ENCODE measurements around the gene GALNT16.

Gene GALNT16

DNA sequence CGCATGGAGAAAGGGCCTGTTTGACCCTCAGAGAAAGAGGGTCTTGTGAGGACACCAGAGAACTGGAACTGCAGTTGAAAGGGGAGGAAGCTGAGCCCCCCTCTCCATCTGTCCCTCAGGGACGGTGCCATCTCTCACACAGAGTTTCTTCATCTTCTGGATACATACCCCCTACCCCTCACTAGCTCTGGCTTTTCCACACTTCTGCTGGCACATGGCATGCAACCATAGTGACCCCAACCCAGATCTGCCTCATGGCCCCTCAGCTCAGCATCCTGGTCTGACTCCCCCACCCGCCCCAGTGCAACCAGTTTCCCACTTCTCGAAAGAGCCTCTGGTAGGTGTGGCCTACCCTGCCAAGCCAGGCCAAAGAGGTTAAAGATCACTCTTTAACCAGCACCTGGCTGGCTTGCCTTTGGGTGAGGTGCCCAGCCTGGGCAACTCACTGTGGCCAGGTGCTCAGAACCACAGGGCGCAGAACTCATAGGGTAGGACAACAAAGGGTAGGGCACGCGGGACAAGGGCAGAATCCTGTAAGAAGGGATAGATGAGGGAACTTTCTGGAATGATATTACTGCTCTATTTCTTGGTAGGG is 25.8 kb downstream of the GALNT16 start:
- Histone ChIP-seq H3K4me3 (replicated peaks; ENCODE audit: insufficient read depth, low read length) (no peak overlapping the region), H3K27ac (replicated peaks) (no peak overlapping the region), H3K27me3 (ENCODE audit: insufficient read depth, poor library complexity, severe bottlenecking) (no peaks in the 10 kb centered on the region)
- no peak for DNase-seq (ENCODE audit: low read depth in 1 of 2, low spot score in 1 of 2)
- TF ChIP-seq CTCF (IDR thresholded peaks at IDR 0.05; ENCODE audit: insufficient read depth, low read length) (no peak), GABPA (IDR thresholded peaks at IDR 0.05; ENCODE audit: low read depth) (no peak), POLR2AphosphoS5 (IDR thresholded peaks at IDR 0.05; ENCODE audit: low read depth) (no peak), SPI1 (IDR thresholded peaks at IDR 0.05; ENCODE audit: borderline replicate concordance, low read depth) (no peak)
- TF ChIP-seq, protein P1, sequence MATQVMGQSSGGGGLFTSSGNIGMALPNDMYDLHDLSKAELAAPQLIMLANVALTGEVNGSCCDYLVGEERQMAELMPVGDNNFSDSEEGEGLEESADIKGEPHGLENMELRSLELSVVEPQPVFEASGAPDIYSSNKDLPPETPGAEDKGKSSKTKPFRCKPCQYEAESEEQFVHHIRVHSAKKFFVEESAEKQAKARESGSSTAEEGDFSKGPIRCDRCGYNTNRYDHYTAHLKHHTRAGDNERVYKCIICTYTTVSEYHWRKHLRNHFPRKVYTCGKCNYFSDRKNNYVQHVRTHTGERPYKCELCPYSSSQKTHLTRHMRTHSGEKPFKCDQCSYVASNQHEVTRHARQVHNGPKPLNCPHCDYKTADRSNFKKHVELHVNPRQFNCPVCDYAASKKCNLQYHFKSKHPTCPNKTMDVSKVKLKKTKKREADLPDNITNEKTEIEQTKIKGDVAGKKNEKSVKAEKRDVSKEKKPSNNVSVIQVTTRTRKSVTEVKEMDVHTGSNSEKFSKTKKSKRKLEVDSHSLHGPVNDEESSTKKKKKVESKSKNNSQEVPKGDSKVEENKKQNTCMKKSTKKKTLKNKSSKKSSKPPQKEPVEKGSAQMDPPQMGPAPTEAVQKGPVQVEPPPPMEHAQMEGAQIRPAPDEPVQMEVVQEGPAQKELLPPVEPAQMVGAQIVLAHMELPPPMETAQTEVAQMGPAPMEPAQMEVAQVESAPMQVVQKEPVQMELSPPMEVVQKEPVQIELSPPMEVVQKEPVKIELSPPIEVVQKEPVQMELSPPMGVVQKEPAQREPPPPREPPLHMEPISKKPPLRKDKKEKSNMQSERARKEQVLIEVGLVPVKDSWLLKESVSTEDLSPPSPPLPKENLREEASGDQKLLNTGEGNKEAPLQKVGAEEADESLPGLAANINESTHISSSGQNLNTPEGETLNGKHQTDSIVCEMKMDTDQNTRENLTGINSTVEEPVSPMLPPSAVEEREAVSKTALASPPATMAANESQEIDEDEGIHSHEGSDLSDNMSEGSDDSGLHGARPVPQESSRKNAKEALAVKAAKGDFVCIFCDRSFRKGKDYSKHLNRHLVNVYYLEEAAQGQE (IDR thresholded peaks at IDR 0.05; ENCODE audit: insufficient replicate concordance, low read depth) = no peak

DNA sequence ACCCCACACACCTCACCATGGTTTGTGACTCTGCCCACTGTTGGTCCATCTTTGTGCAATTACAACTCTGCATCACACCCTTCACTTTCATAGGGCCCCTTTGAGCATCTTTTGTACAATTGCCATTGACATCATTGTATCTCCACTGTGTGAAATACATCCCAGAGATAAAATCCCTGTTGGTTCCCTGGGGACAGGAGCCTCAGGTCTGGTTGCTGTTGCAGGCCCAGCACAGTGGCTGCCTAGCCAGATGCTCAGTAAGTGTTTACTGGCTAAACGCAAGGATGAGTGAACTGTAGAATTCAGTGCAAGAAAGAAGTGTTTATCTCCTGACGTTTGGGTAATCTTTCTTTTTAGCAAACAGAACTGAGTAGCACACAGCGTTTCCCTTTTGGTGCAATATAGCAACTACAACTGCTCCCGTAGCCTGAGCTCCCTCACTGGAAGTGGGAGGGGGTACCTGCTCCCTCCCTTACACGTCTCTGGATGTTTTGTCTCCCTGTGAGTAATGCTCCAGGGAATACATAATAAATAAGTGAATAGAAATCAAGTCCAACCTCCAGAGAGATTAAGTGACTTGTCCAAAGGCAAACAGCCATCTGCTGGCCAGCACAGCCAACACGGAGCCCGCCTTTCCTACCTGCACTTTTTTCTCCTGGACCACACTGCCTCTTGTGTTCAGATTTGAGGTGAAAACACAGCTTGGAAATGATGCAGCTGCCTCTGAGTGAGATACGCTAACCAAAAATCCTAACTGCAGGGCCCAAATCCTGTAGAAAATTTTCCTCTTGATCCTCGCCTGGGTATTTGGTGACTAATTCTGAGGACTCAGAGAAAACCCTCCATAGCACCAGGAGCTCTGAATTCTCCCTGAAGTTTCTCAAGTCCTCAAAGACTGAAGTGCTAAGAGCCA is 27.4 kb downstream of the GALNT16 start:
- no peaks in the 10 kb centered on the region for H3K27me3 ChIP-seq (ENCODE audit: insufficient read depth, poor library complexity, severe bottlenecking)
- no peak for DNase-seq (ENCODE audit: low read depth in 1 of 2, low spot score in 1 of 2)
- H3K27ac ChIP-seq (replicated peaks) = no peak overlapping the region
- no peak overlapping the region for H3K4me3 ChIP-seq (replicated peaks; ENCODE audit: insufficient read depth, low read length)
- TF ChIP-seq SPI1 (IDR thresholded peaks at IDR 0.05; ENCODE audit: borderline replicate concordance, low read depth) (no peak), POLR2AphosphoS5 (IDR thresholded peaks at IDR 0.05; ENCODE audit: low read depth) (no peak), GABPA (IDR thresholded peaks at IDR 0.05; ENCODE audit: low read depth) (no peak), CTCF (IDR thresholded peaks at IDR 0.05; ENCODE audit: insufficient read depth, low read length) (no peak)
- TF ChIP-seq, protein P1 (IDR thresholded peaks at IDR 0.05; ENCODE audit: insufficient replicate concordance, low read depth) = no peak

- no peak for DNase-seq (ENCODE audit: low read depth in 1 of 2, low spot score in 1 of 2)
- Histone ChIP-seq H3K27me3 (ENCODE audit: insufficient read depth, poor library complexity, severe bottlenecking) (no peaks in the 10 kb centered on the region), H3K4me3 (replicated peaks; ENCODE audit: insufficient read depth, low read length) (no peak overlapping the region), H3K27ac (replicated peaks) (no peak overlapping the region)
- TF ChIP-seq POLR2AphosphoS5 (IDR thresholded peaks at IDR 0.05; ENCODE audit: low read depth) (no peak), GABPA (IDR thresholded peaks at IDR 0.05; ENCODE audit: low read depth) (no peak), SPI1 (IDR thresholded peaks at IDR 0.05; ENCODE audit: borderline replicate concordance, low read depth) (no peak), CTCF (IDR thresholded peaks at IDR 0.05; ENCODE audit: insufficient read depth, low read length) (no peak)
- TF ChIP-seq, protein P1 (IDR thresholded peaks at IDR 0.05; ENCODE audit: insufficient replicate concordance, low read depth) = no peak
Observed at GRCh38 chr14:69288011-69288771, 28.2 kb downstream of the GALNT16 start.
